MM.1S (cell line): ENCODE data around the gene COQ2.

Source experiments
- EZH2 ChIP-seq: fragments of 300-600 bp; sonication (generic); optimal IDR thresholded peaks from 2 replicates; pipeline ENCODE3; 2017; ENCODE audit warnings: low read depth, mild to moderate bottlenecking, antibody characterized with exemption, low read length, mixed read lengths
- EZH2phosphoT487 ChIP-seq: fragments of 300-600 bp; sonication (generic); IDR thresholded peaks from 2 replicates; pipeline ENCODE4 v1.6.1; 2018; ENCODE audit warnings: antibody characterized with exemption, low read length
- TF ChIP-seq, protein P1 (sequence below): fragments of 300-600 bp; sonication (generic); IDR thresholded peaks from 2 replicates; pipeline ENCODE4 v1.5.1; 2016; ENCODE audit warnings: antibody characterized with exemption, low read length, mixed read lengths

- TF ChIP-seq, protein P1, sequence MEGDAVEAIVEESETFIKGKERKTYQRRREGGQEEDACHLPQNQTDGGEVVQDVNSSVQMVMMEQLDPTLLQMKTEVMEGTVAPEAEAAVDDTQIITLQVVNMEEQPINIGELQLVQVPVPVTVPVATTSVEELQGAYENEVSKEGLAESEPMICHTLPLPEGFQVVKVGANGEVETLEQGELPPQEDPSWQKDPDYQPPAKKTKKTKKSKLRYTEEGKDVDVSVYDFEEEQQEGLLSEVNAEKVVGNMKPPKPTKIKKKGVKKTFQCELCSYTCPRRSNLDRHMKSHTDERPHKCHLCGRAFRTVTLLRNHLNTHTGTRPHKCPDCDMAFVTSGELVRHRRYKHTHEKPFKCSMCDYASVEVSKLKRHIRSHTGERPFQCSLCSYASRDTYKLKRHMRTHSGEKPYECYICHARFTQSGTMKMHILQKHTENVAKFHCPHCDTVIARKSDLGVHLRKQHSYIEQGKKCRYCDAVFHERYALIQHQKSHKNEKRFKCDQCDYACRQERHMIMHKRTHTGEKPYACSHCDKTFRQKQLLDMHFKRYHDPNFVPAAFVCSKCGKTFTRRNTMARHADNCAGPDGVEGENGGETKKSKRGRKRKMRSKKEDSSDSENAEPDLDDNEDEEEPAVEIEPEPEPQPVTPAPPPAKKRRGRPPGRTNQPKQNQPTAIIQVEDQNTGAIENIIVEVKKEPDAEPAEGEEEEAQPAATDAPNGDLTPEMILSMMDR: no peak
- no peak for TF ChIP-seq EZH2
- no peak for TF ChIP-seq EZH2phosphoT487
These were observed 33.1 kb upstream of the COQ2 start for GRCh38 chr4:83317671-83318070.
